Fibroblast of mammary gland (primary cell): Measurements from ENCODE around the gene SLC24A5.

Source experiments
- DNase-seq: peaks from one replicate; pipeline ENCODE4 v3.0.0-alpha.2; 2010; ENCODE audit warnings: low read depth
- H3K4me3 ChIP-seq: 2 replicates; pipeline ENCODE4 v1.5.1; 2011; ENCODE audit warnings: low read depth, mild to moderate bottlenecking, low read length, moderate library complexity; ENCODE audit not compliant: control insufficient read depth
- CTCF ChIP-seq: conservative IDR thresholded peaks from 2 replicates; pipeline ENCODE4 v1.5.1; 2011; ENCODE audit warnings: low read depth, low read length, inconsistent platforms; ENCODE audit not compliant: control insufficient read depth, insufficient read depth

Gene SLC24A5

GRCh38 chr15:48191574-48192225 lies 70.9 kb downstream of the SLC24A5 start, which contains the start of gene CTXN2:
Gene CTXN2, plus strand, starts transcription at chr15:48191665. Its CDS starts 9,636 bp downstream, at chr15:48201301.
- no peak for TF ChIP-seq CTCF
- no peak for DNase-seq
- H3K4me3 ChIP-seq = no peak within 1 kb of the TSS
